HS-5 (cell line): Measurements from ENCODE around the gene ARAP3.
"Not testable (repeated sequence)": the region's sequence is repeated elsewhere in the genome, so short reads cannot be mapped to it uniquely, and the experiment has no call there.

Experiments used
- DNase-seq: peaks from one replicate; pipeline ENCODE4 v3.0.0-alpha.2; 2012; ENCODE audit warnings: low read depth

The ARAP3 gene, protein sequence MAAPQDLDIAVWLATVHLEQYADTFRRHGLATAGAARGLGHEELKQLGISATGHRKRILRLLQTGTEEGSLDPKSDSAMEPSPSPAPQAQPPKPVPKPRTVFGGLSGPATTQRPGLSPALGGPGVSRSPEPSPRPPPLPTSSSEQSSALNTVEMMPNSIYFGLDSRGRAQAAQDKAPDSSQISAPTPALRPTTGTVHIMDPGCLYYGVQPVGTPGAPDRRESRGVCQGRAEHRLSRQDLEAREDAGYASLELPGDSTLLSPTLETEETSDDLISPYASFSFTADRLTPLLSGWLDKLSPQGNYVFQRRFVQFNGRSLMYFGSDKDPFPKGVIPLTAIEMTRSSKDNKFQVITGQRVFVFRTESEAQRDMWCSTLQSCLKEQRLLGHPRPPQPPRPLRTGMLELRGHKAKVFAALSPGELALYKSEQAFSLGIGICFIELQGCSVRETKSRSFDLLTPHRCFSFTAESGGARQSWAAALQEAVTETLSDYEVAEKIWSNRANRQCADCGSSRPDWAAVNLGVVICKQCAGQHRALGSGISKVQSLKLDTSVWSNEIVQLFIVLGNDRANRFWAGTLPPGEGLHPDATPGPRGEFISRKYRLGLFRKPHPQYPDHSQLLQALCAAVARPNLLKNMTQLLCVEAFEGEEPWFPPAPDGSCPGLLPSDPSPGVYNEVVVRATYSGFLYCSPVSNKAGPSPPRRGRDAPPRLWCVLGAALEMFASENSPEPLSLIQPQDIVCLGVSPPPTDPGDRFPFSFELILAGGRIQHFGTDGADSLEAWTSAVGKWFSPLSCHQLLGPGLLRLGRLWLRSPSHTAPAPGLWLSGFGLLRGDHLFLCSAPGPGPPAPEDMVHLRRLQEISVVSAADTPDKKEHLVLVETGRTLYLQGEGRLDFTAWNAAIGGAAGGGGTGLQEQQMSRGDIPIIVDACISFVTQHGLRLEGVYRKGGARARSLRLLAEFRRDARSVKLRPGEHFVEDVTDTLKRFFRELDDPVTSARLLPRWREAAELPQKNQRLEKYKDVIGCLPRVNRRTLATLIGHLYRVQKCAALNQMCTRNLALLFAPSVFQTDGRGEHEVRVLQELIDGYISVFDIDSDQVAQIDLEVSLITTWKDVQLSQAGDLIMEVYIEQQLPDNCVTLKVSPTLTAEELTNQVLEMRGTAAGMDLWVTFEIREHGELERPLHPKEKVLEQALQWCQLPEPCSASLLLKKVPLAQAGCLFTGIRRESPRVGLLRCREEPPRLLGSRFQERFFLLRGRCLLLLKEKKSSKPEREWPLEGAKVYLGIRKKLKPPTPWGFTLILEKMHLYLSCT (N-terminal part only)

GRCh38 chr5:141681695-141682641 lies at the start of gene ARAP3:
ARAP3 (minus strand) TSS chr5:141682230; CDS start chr5:141680486, 1,744 bp downstream.
- peak; percentile 63 for DNase-seq

DNA sequence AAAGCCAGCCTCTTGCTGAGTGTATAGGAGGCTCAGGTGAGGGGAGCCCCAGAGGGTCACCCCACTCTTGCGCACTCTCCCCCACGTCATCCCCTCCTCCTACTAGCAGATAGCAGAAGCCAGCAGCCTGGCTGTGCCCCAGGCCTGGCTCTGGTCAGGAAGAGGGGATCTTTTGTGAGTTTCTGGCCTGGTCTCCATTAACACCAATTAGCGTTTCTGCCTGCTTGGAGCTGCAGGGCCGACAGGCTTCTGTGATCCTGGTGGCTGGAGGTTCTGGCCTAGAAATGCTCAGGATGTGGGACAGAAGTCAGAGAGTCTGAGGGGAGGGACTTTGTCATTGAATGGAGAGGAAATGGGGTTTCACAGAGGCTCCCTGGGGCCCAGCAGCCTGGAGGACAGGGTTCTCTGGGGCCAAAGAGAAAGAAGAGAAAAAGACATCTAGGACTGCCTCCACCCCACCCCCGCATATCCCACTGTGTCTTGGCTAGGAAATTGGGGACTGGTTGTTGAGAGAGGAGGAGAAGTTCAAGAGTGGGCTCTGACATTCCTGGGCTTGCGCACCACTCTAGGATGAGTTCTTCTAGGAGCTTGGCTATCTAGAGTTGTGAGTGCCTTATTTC lies 47.5 kb upstream of the ARAP3 start:
- no peak for DNase-seq

DNA sequence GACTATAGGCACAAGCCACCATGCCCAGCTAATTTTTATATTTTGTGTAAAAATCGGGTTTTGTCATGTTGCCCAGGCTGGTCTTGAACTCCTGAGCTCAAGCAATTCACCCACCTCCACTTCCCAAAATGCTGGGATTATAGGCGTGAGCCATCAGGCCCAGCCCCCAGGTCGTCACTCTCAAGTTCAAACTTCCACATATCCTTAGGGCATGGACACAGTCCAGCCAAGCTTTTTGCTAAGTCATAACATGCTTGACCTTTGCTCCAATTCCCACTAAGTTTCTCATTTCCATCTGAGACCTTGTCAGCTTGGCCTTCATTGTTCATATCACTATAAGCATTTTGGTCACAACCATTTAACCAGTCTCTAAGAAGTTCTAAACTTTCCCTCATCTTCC lies 43.9 kb upstream of the ARAP3 start:
- DNase-seq, result no peak

DNA sequence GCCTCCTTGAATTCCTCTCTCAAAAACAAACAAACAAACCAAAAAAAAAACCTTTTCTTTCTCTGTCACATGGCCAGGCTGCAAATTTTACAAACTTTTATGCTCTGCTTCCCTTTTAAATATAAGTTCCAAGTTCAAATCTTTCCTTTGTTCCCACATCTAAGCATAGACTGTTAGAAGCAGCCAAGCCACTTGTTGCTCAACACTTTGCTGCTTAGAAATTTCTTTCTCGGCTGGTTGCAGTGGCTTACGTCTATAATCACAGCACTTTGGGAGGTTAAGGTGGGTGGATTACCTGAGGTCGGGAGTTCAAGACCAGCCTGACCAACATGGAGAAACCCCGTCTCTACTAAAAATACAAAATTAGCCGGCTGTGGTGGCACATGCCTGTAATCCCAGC lies 43.1 kb upstream of the ARAP3 start:
- DNase-seq, result not testable (repeated sequence)

- DNase-seq, result no peak
These were observed 40.2 kb upstream of the ARAP3 start for GRCh38 chr5:141722266-141722665.

- no peak for DNase-seq
These were observed 35.0 kb upstream of the ARAP3 start for GRCh38 chr5:141717043-141717442.

DNA sequence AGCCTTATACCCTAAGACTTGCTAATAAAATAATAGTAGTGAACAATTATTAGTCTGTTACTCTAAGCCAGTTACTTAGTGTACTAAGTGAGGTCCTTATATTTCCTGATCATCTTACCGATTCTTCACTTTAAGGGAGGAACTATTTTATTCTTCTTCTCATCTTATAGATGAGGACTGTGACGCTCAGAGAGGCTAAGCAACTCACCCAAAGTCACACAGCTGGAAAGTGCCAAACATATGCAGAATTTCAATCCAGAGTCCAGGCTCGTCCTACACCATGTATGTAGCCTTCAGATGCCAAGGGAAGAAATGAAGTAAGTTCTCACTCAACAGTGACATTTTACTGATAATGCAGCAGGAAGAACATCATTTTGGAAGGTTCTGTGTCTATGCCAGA lies 34.4 kb upstream of the ARAP3 start:
- DNase-seq, result no peak

DNA sequence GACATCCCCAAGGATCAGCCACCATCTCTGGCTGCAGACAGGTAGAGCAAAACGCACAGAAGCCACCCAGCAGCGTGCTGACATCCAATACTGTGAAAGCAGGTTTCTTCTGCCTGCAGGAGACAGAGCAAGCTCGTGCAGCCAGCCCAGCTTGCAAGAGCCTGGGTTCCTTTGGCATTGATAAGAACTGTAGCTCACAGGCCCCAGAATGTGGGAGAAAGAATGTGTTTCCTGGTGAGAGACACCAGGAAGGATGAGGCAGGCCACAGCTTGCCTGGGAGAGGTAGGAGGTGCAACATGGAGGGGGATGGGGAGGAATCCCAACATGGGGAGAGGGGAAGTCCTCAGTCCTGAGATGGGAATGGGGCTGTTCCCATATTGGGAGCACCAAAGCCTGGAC lies 34.0 kb upstream of the ARAP3 start:
- DNase-seq, result no peak

- DNase-seq, result no peak
These were observed 33.4 kb upstream of the ARAP3 start for GRCh38 chr5:141715346-141715905.

- no peak for DNase-seq
These were observed 32.7 kb upstream of the ARAP3 start for GRCh38 chr5:141714542-141715310.

- no peak for DNase-seq
These were observed 31.7 kb upstream of the ARAP3 start for GRCh38 chr5:141713616-141714309.

DNA sequence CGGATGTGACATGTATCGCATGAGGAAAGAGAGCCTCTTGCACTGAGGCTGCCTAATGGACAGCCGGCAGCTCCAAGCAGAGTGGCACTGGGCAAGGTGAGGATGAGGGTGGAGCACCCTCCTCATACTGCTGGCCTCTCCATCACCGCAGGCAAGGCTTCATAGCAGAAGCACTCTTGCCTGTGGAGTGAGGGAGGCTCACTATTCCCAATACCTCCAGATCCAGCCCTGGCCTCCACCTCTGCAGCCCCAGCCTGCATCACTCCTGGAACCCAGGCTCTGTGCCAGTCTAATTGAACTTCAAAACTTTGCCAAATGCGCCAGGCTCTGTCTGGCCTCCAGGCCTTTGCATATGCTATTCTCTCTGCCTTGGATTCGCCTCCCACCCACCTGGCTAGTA lies 29.7 kb upstream of the ARAP3 start:
- DNase-seq, result no peak

GRCh38 chr5:141709699-141710267 lies 27.8 kb upstream of the ARAP3 start:
- no peak for DNase-seq

DNA sequence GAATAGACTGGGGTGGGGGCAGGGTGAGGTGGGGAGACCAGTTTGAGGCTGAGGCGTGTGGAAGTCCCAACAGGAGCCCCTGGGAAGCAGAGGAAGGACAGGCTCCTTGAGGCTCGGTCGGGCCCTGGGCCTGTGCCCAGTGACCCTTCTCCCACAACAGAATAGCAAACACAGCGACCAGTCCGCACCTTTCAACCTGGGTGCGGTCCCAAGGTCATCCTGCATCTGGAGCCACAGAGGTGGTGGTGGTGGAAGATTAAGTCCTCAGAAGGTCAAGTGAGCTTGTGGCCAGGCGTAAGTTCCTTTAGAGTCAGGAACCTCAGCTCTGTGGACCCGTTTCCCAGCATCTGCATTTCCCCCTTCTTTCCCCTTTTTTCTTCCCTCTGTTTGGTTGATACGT lies 26.0 kb upstream of the ARAP3 start:
- DNase-seq, result no peak

GRCh38 chr5:141707510-141707909 lies 25.5 kb upstream of the ARAP3 start:
- DNase-seq, result no peak

DNA sequence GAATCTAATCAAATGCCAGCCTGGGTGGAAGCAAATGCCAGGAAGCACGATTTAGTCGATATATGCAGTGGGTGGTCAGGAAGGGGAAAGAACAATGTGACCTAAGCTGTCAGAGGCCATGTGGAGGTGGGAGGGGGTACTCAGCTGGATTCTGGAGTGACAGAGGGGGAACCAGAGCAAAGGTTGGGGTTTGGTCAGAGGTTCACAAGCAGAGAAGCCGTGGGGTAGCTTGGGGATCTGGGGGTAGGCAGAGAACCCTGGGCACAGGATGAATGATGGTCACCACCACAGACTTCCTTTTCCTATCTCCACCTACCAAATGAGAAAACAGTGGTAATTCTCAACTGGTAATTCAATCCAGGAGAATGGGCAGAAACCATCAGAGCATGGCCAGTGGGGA lies 24.1 kb upstream of the ARAP3 start:
- no peak for DNase-seq

- DNase-seq, result no peak
These were observed 23.4 kb upstream of the ARAP3 start for GRCh38 chr5:141705469-141705868.

DNA sequence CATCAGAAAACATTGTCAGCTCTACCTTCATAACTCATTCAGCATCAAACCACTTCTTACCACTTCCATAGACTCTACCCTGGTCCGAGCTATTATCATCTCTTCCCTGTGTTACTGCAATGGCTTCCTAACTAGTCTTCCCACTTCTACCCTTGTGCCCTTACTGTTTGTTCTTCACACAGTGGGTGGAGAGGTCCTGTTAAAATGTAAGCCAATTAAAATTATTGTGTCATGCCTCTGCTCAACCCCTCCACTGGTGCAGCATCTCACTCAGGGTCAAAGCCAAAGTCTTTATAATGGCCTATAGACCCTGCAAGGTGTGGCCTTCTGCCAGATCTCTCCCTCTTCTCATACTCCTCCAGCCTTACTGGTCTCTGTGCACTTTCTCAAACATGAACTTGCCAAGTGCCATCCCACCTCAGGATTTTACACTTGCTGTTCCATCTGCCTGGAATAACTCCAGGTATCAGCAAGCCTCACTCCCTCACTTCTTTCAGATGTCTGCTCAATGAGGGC lies 22.8 kb upstream of the ARAP3 start:
- DNase-seq, result no peak
